ENCODE data around the gene HJURP.
A peak's percentile ranks its signal among the peaks of the same experiment; 100 is the strongest.

Gene HJURP

GRCh38 chr2:233829193-233830110, 24.9 kb downstream of the HJURP start:
- DNase-seq (ENCODE audit: low spot score): no peak

GRCh38 chr2:233828546-233829192, 25.7 kb downstream of the HJURP start:
- DNase-seq (ENCODE audit: low spot score): no peak

- no peak for DNase-seq (ENCODE audit: low spot score)
Measured at GRCh38 chr2:233824373-233824772, 30.0 kb downstream of the HJURP start.

GRCh38 chr2:233823731-233824121, 30.6 kb downstream of the HJURP start:
- DNase-seq (ENCODE audit: low spot score): no peak

- no peak for DNase-seq (ENCODE audit: low spot score)
Measured at GRCh38 chr2:233822781-233823730, 31.3 kb downstream of the HJURP start.

GRCh38 chr2:233822101-233822771, 32.1 kb downstream of the HJURP start:
- no peak for DNase-seq (ENCODE audit: low spot score)

- no peak for DNase-seq (ENCODE audit: low spot score)
Measured at GRCh38 chr2:233821709-233822100, 32.6 kb downstream of the HJURP start.

GRCh38 chr2:233821196-233821595, 33.1 kb downstream of the HJURP start:
- no peak for DNase-seq (ENCODE audit: low spot score)

GRCh38 chr2:233820774-233821105, 33.6 kb downstream of the HJURP start:
- DNase-seq (ENCODE audit: low spot score): no peak

- peak; percentile 27 for DNase-seq (ENCODE audit: low spot score)
Measured at GRCh38 chr2:233819884-233820773, 34.2 kb downstream of the HJURP start.

- DNase-seq (ENCODE audit: low spot score): no peak
Measured at GRCh38 chr2:233818639-233819621, 35.4 kb downstream of the HJURP start.

GRCh38 chr2:233817995-233818638, 36.2 kb downstream of the HJURP start:
- DNase-seq (ENCODE audit: low spot score): no peak

- DNase-seq (ENCODE audit: low spot score): no peak
Measured at GRCh38 chr2:233817361-233817911, 36.9 kb downstream of the HJURP start.

- DNase-seq (ENCODE audit: low spot score): no peak
Measured at GRCh38 chr2:233816771-233817170, 37.6 kb downstream of the HJURP start.

- no peak for DNase-seq (ENCODE audit: low spot score)
Measured at GRCh38 chr2:233816334-233816733, 38.0 kb downstream of the HJURP start.

- no peak for DNase-seq (ENCODE audit: low spot score)
Measured at GRCh38 chr2:233815861-233816260, 38.5 kb downstream of the HJURP start.

GRCh38 chr2:233814056-233814835, 40.1 kb downstream of the HJURP start:
- DNase-seq (ENCODE audit: low spot score): no peak

Data from AG08395 (cell line).